ENCODE data around the gene DYNC1LI1.

Gene DYNC1LI1

DNA sequence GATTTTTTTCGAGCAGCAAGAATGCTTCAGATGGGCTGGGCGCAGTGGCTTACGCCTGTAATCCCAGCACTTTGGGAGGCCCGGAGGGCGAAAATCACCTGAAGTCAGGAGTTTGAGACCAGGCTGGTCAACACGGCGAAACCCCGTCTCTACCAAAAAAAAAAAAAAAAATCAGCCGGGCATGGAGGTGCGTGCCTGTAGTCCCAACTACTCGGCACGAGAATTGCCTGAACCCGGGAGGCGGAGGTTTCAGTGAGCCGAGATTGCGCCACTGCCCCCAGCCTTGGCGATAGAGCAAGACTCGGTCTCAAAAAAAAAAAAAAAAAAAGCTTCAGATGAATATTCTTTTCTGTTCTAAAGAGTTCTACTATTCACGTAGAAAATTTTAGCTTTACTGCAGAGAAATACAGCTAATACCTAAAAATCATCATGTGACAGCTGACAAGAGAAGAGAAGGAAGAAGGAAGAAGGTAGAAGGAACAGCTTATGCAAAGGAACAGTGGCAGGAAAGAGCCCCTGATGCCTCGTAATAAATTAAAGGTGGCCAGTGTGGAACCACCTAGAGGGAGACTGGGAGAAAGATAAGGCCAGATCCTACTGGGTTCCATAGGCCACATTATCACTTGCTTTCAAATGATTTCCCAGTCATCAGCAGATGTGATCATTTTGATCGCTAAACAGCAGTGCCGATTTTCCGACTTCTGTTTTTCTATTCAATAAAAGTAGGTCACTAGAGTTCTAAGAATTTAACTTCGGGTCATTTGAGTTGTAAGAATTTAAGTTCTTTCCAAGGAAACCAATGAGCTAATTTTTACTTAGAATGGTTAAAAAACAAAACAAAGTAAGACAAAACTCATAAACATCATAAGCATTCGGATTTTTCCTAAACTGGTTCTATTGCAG, 69.5 kb downstream of the DYNC1LI1 start:
- TF ChIP-seq, protein P1, sequence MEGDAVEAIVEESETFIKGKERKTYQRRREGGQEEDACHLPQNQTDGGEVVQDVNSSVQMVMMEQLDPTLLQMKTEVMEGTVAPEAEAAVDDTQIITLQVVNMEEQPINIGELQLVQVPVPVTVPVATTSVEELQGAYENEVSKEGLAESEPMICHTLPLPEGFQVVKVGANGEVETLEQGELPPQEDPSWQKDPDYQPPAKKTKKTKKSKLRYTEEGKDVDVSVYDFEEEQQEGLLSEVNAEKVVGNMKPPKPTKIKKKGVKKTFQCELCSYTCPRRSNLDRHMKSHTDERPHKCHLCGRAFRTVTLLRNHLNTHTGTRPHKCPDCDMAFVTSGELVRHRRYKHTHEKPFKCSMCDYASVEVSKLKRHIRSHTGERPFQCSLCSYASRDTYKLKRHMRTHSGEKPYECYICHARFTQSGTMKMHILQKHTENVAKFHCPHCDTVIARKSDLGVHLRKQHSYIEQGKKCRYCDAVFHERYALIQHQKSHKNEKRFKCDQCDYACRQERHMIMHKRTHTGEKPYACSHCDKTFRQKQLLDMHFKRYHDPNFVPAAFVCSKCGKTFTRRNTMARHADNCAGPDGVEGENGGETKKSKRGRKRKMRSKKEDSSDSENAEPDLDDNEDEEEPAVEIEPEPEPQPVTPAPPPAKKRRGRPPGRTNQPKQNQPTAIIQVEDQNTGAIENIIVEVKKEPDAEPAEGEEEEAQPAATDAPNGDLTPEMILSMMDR (conservative IDR thresholded peaks at IDR 0.05; ENCODE audit: low read length), result no peak
- DNase-seq (ENCODE audit: low read depth), result no peak
- H3K4me3 ChIP-seq (ENCODE audit: low read length), result peak overlapping the region; percentile 97

DNA sequence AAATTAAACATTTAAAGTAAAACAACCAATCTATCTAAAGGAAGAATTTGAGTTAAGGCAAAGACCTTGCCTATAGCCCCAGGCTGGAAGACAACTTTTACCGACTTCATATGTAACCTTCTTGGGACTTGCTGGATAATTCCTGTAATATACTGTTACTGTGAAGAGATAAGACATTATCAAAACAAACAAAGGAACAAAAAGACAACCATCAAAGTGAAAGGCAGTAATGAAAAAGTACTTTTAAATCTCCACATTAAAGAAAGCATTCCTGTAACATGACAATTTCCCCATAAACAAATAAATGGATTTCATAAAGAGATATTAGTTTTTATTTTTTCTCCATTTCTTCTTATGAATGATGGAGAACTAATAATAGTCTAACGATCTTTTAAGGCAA, 70.4 kb downstream of the DYNC1LI1 start:
- TF ChIP-seq, protein P1 (conservative IDR thresholded peaks at IDR 0.05; ENCODE audit: low read length), result no peak
- no peak overlapping the region for H3K4me3 ChIP-seq (ENCODE audit: low read length)
- DNase-seq (ENCODE audit: low read depth), result no peak

DNA sequence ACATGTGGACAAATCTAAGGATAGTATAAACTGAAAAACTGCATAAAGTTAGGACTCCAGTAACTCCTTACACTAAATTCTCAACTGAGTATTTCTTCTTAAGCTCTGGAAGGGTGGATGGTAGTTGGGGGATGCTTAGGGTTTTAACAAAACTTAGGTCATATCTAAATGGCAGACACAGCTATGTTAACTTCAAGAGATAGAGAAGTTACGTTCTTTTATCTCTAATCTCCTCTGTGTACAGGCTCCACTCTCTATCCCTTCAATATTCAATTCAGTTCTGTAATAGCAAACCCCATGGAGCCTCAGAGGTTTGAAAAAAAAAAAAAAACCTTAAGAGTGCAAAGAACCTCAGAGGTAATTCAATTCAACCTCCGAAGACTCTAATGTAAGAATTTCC, 71.1 kb downstream of the DYNC1LI1 start:
- TF ChIP-seq, protein P1 (conservative IDR thresholded peaks at IDR 0.05; ENCODE audit: low read length), result no peak
- no peak for DNase-seq (ENCODE audit: low read depth)
- H3K4me3 ChIP-seq (ENCODE audit: low read length), result no peak overlapping the region

DNA sequence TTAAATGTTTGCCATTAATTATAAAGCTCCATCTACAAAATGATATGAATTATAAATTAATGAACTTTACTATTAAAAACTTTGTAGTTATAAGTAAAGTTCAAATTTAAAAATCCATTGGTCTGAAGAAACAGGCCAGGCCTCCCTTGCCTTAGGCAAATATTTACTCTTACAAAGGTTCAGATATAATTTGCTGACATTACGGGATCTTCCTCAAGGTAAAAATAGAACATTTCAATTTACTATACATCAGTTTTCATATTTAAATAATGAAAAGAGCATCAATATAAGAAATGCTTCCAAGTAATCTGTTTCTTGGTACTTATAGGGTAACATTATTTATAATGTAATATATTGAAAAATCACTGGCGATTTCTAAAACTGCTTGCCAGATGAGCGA, 71.7 kb downstream of the DYNC1LI1 start:
- no peak for DNase-seq (ENCODE audit: low read depth)
- TF ChIP-seq, protein P1 (conservative IDR thresholded peaks at IDR 0.05; ENCODE audit: low read length), result no peak
- H3K4me3 ChIP-seq (ENCODE audit: low read length), result no peak overlapping the region

DNA sequence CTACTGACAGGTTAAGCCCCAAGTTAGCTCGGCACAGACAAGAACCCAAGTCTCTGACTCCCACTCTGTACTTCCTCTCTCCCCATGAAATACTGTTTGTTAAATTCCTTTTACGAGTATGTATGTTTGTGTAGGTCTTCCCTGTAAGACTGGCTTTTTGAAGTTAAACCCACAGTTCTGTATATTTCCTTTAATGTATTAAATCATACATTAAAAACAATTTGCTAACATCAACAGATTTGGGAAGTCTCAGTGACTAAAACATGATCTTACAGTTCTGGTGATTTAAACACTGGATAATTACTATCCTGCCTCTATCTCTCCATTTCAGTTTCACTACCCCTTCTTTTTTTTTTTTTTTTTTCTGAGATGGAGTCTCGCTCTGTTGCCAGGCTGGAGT, 72.4 kb downstream of the DYNC1LI1 start:
- no peak overlapping the region for H3K4me3 ChIP-seq (ENCODE audit: low read length)
- TF ChIP-seq, protein P1 (conservative IDR thresholded peaks at IDR 0.05; ENCODE audit: low read length), result no peak
- DNase-seq (ENCODE audit: low read depth), result no peak

DNA sequence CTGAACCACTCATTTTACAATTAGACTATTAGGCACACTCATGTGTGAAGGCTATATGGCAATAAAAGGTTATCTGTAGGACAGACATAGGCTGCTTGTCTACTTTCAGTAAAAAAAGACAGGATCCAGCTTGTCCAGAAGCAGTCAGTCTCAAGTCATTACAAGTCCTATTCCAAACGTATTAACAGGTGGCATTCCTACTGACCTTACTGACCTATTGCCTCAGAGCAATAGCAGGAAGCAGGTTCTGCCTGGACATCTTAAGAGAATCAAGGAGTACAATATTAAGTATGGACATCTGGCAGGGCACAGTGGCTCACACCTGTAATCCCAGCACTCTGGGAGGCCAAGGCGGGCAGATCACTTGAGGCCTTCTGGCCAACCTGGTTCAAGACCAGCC, 75.0 kb downstream of the DYNC1LI1 start:
- no peak overlapping the region for H3K4me3 ChIP-seq (ENCODE audit: low read length)
- TF ChIP-seq, protein P1 (conservative IDR thresholded peaks at IDR 0.05; ENCODE audit: low read length), result no peak
- no peak for DNase-seq (ENCODE audit: low read depth)

DNA sequence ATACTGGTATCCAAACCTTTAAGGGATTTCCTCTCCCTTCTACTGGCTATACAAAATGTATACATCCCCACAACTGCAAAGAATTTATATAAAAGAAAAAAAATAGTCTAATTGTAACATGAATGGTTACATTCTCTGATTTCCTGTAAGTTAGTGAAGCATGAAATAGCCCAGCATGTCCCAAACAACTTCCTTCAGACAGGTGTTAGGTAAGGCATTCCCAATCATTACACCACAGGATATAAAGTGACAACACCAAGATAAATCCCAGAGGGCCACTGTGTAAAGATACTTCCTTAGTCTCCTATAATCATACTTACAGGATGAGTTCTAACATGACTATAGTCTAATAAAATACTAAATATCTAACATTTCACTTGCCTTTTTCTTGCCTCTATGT, 75.6 kb downstream of the DYNC1LI1 start:
- H3K4me3 ChIP-seq (ENCODE audit: low read length), result no peak overlapping the region
- TF ChIP-seq, protein P1 (conservative IDR thresholded peaks at IDR 0.05; ENCODE audit: low read length), result no peak
- DNase-seq (ENCODE audit: low read depth), result no peak

Measured in AG10803 (cell line).